GM18499 (cell line): ENCODE data around the gene IGLL1.

Experiments
- ATAC-seq: cut with Tn5 transposase; IDR thresholded peaks from one replicate; pipeline ENCODE4 v1.9.1; 2021; ENCODE audit warnings: moderate number of reproducible peaks; ENCODE audit not compliant: insufficient read depth, unreplicated experiment

The IGLL1 gene

GRCh38 chr22:23531283-23531956 lies 48.7 kb downstream of the IGLL1 start:
- no peak for ATAC-seq

- ATAC-seq, result no peak
Observed at GRCh38 chr22:23530766-23531282, 49.3 kb downstream of the IGLL1 start.

GRCh38 chr22:23530106-23530505 lies 50.0 kb downstream of the IGLL1 start:
- ATAC-seq, result no peak

GRCh38 chr22:23529166-23530103 lies 50.7 kb downstream of the IGLL1 start:
- ATAC-seq, result no peak

GRCh38 chr22:23527971-23528740 lies 51.9 kb downstream of the IGLL1 start:
- ATAC-seq, result no peak

GRCh38 chr22:23526596-23527316 lies 53.3 kb downstream of the IGLL1 start:
- ATAC-seq, result no peak

GRCh38 chr22:23525510-23525909 lies 54.6 kb downstream of the IGLL1 start:
- ATAC-seq, result no peak

GRCh38 chr22:23524226-23524625 lies 55.9 kb downstream of the IGLL1 start:
- no peak for ATAC-seq

GRCh38 chr22:23523713-23524112 lies 56.4 kb downstream of the IGLL1 start:
- no peak for ATAC-seq
